ENCODE results near the gene NOS3.
A peak's percentile ranks its signal among the peaks of the same experiment; 100 is the strongest.

The NOS3 gene

DNA sequence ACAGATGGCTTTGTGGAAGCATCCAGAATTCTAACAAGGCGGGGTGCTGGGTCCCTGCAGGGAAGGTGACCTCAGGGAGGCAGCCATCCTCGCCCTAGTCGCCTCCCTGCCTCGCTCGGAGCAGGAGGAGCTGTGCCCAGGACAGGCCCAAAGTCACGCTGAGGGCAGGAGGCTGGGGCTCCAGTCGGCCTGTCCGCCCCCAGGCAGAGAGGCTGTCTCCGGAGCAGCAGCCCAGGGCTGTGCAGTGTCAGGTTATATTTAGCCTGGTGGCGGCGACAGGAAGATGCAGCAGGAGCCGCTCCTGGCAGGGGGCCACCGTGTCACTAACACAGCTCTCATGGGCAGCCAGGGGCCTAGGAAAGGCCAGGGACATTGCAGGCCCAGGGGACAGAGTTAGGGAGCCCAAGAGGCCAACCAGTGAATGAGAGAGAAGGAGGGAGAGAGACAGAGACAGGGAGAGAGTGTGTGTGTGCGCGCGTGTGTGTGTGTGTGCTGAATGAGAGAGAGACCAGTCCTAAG, 26.2 kb upstream of the NOS3 start:
- DNase-seq (ENCODE audit: low spot score), result no peak

DNA sequence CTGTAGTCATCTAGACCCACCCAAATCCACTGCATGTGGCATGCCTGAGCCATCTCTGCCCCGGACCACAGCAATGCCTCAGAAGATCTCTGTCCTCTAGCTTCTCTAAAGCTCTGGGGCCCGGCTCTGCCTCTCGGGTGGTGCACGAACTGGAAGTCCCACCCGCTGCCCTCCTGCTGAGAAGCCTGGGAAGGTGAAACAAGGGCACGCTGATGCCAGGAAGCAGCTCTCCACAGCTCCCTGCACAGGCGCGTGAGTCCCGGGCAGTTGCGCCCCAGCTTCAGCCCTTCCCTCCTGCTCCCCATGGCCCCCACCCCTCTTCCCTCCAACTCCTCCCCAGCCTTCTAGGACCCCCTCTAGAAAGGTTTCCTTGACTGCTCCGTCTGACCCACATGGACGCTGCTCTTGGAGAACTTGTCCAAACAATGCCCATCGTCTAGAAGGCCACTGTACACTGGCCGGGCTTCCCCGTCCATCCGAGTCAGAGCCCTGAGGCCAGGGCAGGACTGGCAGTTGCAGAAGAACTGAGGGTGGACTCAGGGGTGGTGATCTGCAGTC, 25.5 kb upstream of the NOS3 start:
- no peak for DNase-seq (ENCODE audit: low spot score)

DNA sequence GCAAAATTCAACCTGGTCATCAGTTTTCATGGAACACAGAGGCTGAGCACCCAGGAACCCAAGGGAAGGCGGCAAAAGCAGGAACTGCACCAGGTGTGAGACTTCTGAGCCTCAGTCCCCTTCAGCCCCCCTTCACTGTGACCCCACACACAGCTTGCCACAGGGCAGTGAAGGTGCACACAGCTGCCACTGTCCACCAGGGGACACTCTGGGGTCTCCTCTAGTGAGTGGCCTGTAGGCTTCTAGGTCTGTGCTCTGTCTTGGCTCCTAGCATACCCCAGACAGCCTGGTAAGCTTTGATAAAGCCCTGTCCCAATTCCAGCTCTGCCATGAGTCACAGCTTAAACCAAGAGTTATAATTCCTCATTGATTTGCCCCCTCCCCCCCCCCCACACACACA, 24.8 kb upstream of the NOS3 start:
- DNase-seq (ENCODE audit: low spot score), result no peak

DNA sequence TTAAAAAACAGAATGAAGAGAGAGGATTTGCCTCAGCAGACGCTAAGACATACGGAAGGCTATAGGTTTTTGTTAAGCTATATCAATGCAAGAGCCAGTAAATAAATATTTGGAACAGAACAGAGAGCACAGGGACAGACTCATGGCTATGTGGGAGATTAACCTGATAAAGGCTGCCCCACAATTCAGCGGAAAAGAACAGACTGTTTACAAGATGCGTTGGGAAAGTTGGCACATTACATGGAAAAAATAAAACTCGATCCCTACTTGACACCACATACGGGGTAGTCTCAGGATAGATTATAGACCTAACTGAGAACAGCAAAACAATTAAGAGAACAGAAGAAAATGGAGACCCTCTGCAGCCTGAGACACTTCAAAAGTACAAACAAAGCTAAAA, 23.5 kb upstream of the NOS3 start:
- DNase-seq (ENCODE audit: low spot score), result no peak

DNA sequence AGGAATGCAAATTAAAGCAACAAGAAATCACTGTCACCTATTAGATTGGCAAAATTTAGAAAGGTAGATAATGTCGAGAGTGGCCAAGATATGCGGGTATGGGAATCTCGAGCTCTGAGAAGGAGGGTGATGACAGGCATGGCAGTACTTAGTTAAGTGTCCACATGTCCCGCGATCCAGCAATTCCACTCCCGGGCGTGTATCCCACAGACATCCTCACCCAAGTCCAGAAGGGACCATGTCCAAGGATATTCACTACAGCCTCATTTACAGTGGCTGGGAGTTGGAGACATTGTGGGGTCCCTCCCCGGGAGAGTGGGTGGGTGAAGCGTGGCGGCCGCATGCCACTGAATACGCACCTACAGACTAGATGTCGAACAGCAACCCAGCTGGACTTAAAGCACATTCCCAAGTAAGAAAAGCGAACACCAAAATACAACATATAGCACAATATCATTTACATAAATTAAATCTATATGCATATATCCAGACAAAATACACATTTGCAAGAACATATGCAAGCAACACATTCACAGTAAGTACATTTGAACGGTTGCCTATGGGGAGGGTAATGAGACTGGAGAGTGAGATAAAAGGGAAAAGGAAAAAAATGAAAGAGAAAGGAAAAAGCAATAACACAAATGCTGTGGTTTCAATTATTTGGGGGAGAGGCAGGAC, 22.6 kb upstream of the NOS3 start:
- DNase-seq (ENCODE audit: low spot score), result no peak

DNA sequence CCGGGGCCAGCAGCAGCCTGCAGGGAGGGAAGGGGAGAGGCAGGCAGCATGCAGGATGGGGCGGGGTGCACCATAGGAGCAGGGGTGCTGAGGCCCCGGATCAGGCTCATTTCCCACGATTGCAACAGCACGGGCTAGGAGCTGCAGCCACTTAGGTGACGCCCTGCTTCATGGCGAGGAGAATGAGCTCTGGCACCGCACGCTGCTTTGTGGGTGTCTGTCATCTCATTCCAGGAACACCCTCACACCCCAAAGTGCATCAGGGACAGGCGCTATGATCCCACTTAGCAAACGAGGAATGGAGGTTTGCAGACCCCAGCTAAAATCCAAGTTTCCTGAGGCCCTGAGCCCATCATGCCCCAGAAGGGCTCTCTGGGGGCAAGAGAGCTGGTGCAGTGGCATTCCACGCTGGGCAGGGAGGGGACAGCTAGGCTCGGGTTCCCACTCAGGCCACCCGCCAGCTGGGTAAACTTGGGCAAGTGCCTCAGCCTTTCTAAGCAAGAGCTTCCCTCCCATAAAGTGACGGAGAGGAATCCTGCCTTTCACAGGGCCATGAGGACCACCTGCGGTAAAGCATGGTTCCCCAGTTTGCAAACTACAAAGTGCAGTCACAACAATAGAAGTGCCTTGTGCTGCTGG, 22.0 kb upstream of the NOS3 start:
- DNase-seq (ENCODE audit: low spot score), result peak; percentile 27

DNA sequence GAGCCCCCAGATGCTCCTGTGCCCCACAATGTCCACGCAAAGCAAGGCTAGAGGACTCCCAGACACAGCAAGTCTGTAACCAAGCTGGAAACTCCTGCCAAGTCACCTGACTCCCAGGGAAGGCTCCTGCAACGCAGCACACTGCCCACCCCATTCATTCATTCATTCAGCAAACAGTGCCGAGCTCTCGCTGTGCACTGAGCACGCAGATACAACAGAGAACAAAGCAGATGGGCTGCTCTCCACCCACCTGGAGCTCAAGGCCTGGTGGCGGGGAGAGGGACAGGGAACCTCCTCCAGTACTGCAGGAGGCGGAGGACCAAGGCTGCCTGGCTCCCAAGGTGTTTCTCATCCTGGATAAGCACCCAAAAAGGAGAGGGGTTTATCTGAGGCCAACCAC, 21.3 kb upstream of the NOS3 start:
- DNase-seq (ENCODE audit: low spot score), result no peak

DNA sequence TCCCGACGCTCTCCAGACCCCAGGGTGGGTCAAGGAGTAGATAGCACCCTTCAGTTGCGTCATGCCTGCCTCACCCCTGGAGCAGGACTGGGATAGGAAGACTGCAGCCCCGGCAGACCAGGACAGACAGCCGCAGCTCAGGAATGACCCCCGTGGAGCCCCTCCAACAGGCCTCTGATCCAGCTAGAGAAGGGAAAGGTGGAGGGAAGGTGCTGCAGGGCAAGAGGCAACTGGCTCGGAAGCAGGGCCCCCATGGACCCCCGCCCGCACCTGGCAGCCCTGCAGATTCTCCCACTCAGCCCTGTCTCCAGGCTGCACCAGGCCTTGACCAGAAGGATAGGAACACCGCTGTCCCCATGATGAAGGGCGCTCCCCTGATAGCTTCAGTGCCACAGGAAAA, 20.4 kb upstream of the NOS3 start:
- no peak for DNase-seq (ENCODE audit: low spot score)

DNA sequence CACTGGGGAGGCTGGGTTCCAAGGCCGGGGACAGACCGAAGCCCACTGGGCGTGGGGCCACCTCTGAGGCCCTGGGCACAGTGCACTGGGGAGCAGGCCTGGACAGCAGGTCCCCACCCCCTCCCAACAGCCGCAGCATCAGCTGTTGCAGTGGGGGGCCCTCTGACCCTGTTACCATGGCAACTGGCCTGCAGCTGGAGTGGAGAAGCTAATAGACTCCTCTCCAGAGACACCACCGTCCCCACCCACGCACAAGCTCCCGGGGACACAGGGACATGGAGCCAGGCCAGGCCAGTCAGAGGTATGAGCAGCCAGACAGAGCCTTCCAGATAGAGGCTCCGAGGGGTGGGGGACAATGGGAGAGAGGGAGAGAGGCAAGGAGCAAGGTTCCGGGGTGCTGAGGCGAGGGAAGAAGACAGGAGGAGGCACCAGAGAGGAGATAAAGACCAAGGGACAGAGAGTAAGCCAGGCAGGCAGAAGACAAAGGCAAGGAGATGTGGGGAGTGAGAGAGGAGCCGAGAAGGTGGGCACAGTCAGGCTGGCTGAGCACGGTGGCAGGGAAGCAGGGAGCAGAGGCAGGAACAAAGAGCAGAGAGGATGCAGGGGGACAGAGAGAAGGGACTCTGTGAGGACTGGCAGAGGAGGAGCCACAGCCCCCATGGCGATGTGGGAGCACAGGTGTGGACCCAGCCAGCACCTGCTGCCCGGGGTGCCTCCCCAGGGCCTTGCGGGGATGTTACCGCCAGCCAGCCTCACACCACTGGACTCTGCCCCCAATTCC, 19.4 kb upstream of the NOS3 start:
- DNase-seq (ENCODE audit: low spot score), result no peak

DNA sequence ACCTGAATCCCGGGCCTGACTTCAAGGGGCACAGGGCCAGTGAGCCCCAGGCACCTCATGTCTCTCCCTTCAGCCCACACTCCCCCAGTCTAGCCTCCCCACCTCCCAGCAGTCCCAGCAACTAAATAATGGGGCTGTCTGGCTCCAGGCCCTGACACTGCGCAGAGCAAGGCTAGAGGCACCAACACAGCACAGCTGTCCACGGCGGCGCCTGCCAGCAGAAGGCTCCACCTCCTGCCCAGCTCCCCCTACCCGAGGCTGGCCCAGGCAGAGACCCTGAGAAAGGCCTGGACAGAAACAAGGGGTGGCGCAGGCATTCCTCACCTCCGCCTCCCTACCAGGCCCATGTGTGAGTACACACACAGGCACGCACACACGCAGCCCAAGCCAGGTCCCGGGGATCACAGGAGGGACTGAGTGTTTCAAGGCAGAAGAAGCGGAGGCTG, 18.8 kb upstream of the NOS3 start:
- no peak for DNase-seq (ENCODE audit: low spot score)

DNA sequence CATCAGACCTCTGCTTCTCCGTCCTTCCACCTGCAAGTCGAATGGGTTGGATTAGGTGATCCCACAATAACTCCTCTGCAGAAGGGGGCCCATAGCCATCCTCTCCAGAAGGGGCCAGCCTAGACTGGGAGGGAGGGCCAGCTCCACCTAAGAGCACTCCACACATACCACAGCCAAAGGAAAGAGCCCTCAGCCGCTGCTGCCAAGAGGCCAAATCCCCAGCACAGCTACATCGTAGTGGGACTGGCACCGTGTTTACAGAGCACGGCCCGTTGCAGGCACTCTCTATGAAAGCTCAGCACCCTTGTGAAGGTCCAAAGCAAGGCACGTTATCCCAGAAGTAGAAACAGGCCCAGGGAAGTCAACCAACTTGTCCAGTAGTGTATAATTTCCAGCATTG, 18.1 kb upstream of the NOS3 start:
- DNase-seq (ENCODE audit: low spot score), result no peak

DNA sequence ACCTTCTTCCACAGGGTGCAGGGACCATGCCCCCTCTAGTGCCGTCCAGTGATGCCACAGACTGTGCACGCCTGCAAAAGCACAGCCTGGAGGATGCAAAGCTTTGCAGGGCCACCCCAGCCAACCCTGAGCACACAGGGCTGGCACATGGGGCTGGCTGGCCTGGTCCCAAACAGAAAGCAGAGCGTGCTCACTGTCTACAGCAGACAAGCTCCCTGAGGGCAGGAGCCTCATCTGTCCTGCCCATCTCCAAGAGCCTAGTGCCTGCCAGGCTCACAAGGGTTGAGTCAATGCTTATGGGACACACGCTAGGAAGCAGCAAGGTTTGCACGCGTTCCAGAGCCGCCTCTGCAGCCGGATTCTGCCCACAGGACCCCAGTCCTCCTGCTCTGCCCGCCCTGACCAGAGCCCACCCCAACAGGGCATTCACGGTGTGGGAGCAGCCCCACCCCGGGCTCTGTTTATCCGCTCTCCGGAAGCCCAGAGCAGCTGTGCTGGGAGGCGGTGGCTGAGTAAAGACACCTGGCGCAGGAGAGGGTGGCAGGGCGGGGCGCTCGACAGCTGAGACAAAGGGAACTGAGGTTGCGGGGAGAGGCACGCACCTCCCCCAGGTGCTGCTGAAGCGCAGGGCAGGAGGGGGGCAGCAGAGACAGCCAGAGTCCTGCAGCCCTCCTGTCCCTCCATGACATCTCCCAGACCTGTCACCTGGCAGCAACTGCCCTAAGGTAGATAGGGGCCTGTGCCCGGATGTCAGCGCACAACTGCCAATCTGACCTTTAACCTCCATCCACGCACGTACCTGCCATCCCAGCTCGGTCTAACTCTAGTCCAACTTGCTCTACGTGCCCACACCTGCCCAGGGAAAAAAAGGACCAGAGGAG, 17.0 kb upstream of the NOS3 start:
- DNase-seq (ENCODE audit: low spot score), result no peak

DNA sequence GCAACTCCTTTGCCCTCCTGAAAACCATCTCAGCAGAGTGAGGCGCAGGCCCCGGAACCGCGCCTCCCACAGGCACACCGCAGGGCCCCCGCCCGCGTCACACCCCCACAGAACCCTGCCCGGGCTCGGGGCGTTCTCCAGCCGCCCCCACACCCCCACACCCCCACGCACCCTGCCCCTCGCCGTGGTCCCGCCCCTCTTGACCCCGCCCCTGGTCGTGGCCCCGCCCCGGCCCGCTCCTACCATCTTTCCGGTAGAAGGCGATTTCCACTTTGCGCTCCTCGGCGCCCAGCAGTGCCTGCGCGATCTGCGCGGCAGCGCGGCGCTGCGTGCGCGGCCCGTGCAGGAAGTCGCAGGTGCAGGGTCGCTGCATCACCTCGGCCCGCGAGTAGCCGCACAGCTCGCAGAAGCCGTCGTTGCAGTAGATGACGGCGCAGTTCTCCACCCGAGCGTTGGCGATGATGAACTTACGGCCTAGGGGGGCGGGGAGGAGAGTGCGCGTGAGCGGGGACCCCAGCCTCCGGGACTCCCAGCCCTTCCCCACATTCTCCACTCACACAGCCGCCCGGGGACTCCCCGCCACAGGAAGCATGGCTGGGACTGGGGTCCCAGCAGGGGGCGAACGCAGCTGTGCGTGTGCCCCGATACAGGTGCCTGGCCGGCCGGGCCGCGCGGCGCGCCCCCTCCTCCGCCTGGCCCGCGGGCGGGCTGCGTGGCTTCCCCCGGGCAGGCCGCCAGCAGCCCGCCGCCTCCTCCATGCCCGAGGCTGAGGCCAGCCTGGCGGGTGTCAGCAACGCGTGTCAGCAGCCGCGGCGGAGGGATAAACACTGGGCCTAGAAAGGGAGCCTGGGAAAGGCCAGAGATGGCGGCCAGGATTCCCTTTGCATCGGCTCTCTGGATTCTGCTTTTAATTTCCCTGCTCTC, 16.1 kb upstream of the NOS3 start:
- no peak for DNase-seq (ENCODE audit: low spot score)

DNA sequence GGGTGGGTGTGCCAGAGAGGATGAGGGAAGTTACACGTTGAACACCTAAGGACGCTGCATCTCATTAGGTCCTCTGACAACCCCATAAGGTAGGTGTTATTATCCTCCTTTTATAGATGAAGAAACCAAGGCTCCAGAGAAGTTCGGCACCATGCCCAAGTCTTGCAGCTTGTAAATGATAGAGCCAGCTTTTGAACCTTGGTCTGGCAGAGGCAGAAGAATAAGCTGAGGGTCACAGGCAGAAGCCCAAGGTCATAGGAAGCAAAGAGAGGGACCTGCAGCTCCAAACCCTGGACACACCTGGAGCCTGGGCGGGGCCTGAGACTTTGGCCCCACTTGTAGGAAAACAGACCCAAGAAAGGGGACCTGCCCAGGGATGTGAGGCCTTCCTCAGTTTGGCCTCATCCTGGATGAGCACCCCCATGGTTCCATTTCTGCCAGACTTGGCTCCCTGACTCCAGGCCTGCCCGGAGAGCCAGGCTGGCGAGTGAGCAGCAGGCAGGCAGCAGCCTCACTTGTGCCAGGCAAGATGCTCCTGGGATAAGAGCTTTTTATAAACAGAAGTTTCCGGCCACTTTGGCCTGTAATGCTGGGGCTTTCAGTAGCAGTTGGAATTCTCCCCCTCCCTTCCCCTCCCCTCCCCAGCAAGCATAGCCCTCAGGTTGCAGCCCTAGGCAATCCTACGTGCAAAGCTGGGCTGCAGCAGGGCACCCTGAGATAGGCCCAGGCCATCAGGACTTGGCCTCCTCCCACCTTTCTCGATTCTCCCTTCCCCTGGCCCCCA, 15.1 kb upstream of the NOS3 start:
- DNase-seq (ENCODE audit: low spot score), result no peak

DNA sequence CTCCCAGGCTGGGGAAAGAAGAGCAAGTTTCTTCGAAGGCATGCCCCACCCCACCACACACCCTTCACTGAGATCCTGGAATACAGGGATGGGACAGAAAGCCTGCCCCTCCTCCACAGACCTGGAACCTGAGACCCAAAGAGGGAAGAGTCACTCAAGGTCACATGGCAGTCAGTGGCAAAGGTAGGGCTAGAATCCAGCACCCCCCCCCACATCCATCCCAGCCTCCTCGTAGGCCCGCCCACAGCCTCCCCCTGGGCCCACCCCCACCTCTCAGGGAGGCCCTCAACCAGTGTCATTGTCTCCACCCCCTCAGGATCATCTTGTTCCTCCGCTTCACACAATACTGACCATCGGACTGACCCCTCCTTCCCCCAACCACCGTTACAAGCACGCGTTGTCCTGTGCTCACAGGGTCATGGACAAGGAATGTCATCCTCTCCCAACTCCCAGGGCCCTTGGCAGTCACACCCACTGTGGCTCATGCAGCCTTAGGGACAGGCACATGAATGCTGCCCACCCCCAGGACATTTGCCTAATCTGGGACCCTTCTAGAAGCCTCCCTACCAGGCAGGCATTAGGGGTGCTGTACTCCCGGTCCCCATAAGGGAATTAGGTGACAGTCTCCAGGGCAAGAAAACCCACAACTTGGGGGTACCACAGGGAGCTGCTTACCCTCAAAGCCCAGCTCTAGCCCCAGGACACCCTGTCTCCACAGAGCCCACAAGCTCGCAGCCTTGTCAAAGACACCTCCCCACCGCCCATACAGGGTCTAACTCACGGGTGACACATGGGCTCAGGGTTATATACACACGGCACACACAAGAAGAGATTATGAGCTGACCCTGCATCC, 14.1 kb upstream of the NOS3 start:
- DNase-seq (ENCODE audit: low spot score), result no peak

DNA sequence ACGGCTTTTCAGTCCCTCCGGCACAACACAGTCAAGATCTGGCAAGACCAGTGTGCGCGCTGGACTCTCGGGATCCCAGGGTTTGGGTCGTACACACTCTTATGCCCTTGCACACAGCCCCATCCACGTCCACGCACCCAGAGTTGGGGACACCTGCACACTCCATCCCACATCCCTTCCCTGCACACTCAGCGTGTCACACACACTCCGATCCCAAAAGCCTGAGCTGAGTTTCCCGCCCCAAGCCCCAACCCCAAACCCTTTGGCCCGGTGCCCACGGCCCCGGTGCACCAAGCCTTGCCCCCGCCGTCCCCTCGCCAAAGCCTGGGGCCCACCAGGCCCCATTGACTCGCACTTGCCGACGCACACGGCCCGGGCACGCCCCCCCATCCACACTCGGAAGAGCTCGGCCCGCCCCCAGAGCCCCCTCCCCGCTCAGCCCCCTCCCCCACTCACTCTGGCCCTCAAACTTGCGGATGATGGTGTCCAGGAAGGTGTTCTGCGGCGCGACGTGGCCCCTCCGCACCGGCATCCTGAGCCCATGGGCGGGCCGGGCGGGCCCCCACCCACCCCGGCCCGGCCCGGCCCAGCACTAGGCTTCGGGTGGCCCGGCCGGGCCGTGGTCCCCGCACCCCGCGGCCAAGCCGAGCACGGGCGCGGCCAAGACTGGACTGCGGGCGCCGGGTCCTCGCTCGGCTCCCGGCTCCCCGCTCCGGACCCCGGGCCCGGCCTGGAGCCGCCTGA, 13.3 kb upstream of the NOS3 start:
- no peak for DNase-seq (ENCODE audit: low spot score)

DNA sequence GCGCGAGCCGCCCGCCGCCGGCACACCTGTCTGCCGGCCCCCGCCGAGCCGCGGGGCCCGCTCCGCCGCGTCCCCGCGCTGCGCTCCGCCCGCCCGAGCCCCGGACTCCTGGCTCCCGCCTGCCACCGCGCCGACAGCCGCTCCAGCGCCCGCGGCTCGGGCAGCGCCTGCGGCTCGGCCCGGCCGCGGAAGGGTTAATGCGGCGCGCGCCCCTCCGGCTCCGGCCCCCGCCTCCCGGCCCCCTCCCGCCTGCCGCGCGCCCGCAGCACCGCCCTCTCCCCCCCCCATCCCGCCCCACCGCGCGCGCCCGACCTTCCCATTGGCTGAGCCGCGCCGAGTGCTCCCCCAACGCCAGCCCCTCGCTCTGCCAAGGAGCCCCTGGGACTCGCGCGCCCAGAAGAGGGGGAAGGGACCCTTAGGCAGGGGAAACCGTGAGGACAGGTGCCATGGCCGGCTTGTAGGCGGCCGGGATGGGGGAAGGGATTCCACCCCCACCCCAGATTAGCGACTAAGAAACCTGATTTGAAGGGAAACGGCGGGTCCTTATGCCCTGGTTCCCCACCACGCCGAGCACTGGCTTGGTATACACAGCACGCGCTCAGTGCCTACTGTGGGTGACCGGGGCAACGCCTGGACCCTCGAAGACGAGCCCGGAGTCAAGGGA, 12.6 kb upstream of the NOS3 start, which contains the start of gene KCNH2:
Gene KCNH2 (minus strand): TSS at position 196 of the 664 bp plus-strand sequence. CDS start 408 bp downstream, outside the sequence.
- no peak for DNase-seq (ENCODE audit: low spot score)
